Right lobe of liver (tissue), 6 donors: ENCODE data around the gene GPR15LG. TPM values are rescaled to one million over a fixed set of nuclear protein-coding genes. Genes with fewer than 3 reads are reported as not detected.
"Not testable (repeated sequence)": the region's sequence is repeated elsewhere in the genome, so short reads cannot be mapped to it uniquely, and the experiment has no call there.

ENCODE experiments used
- ATAC-seq, 4 donors: fragments of 200-7000 bp; cut with Tn5 transposase; one replicate each; pipeline ENCODE4 v1.9.1; 2020; ENCODE audit warnings: mild to moderate bottlenecking in 4 of 4, moderate library complexity in 4 of 4
- DNase-seq, 3 donors: peaks; one replicate each; pipeline ENCODE4 v3.0.0-alpha.2; 2020
- H3K27ac ChIP-seq, 3 donors: fragments of 200-600 bp; one replicate each; pipeline ENCODE4 v1.8.0; 2022
- H3K27me3 ChIP-seq, 2 donors: fragments of 200-600 bp; one replicate each; pipeline ENCODE4 v1.8.0; 2022
- H3K36me3 ChIP-seq, 4 donors: fragments of 200-600 bp; sonication (generic) in 1 of 4; one replicate each; pipeline versions ENCODE4 v1.5.1 to v1.8.0; 2017 to 2022; ENCODE audit warnings: control low read depth in 1 of 4
- H3K4me1 ChIP-seq, 4 donors: fragments of 200-600 bp; sonication (generic) in 1 of 4; one replicate each; pipeline versions ENCODE4 v1.5.1 to v1.8.0; 2017 to 2022; ENCODE audit warnings: control low read depth in 1 of 4
- H3K4me3 ChIP-seq, 3 donors: fragments of 200-600 bp; one replicate each; pipeline ENCODE4 v1.8.0; 2022
- H3K9me3 ChIP-seq, 4 donors: fragments of 200-600 bp; sonication (generic) in 1 of 4; one replicate each; pipeline versions ENCODE4 v1.5.1 to v1.8.0; 2017 to 2022; ENCODE audit warnings: control low read depth in 1 of 4
- POLR2A ChIP-seq: fragments of 450-650 bp; IDR thresholded peaks from one replicate; pipeline ENCODE4 v1.6.1; 2017; ENCODE audit warnings: antibody characterized with exemption, mild to moderate bottlenecking
- WGBS: methylation state at CpG from one replicate; pipeline ENCODE4 v1.1.6; 2018; ENCODE audit warnings: low coverage, low lambda C conversion rate; ENCODE audit not compliant: insufficient coverage; ENCODE audit errors: missing lambda C conversion rate; 5-methylcytosine and 5-hydroxymethylcytosine counted together
- intact Hi-C, 2 donors: fragments of 100-400 bp; cut with DNase I; formaldehyde crosslinking; loops; one replicate each; pipeline versions ENCODE4 v1.11.2 to v1.14.1; 2022
- total RNA-seq, 6 experiments: library from RNA; depleted of rRNA in 2 of 6; stranded (reverse); fragments of >200 nt in 2 of 6; fragmentation: NEBNext Ultra II Directional in 3 of 6; extraction: Animal tissue kit (Norgen Biotek cat#: 25700) in 3 of 6; gene quantifications; one replicate each; pipeline versions ENCODE4 v1.1.0 to v1.2.4, GENCODE V29; 2016 to 2023
- TF ChIP-seq, protein P1 (sequence below), 4 donors: fragments of 200-600 bp in 3 of 4; fragments of 450-650 bp in 1 of 4; IDR thresholded peaks; one replicate each; pipeline versions ENCODE4 v1.5.1 to v1.8.0; 2016 to 2022; ENCODE audit warnings: antibody characterized with exemption in 4 of 4, mild to moderate bottlenecking in 2 of 4
- donor health status: DM: no; HTN: yes; CAD: no.
- donor health status: DM: no; HTN: no; CAD: no.
- donor health status: DM: no; HTN: no; CAD: no.
- donor health status: DM: no; HTN: yes; CAD: no.
- donor health status: DM: no; HTN: yes; CAD: no.

Gene GPR15LG
- total RNA-seq, 6 experiments from 2014 or later: not detected

DNA sequence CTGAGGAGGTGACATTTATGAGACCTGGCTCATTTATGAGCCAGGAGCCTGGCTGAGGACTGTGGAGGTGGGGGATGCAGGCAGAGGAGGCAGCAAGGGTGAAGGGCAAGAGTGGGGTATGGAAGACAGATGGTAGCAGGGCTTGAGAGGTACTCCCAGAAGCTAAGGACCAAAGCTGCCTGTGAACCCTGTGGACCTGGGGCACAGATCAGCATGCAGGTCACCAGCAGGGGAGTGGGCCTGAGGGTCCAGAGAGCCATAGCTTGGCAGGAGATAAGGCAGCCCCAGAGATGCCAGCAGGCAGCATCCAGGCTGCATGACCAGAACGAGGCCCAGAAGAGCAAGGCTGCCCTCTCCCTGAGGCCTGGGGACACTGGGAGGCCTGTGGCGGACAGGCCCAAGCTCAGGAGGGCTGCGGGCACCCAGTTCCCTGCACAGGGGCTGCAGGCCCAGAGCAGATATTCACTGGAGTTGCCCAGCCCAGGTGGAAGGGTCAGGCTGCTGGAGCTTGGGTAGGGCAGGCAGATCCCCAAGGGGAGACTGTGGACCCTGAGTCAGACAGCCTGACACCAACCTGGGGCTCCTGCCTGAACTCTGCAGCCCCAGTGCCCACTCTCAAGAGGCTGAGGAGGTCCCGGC is 3.4 kb downstream of the GPR15LG start:
- Histone ChIP-seq H3K27me3 (no peaks in the 10 kb centered on the region), H3K4me1 (no peaks in the 10 kb centered on the region), H3K4me3 (no peak overlapping the region), H3K27ac (no peak overlapping the region), H3K9me3 (no peaks in the 10 kb centered on the region), H3K36me3 (no peaks in the 10 kb centered on the region)
- no CpG with 5 or more reads among the region's 4 CpGs for WGBS
- ATAC-seq (peak in 2 of 4 donors; percentile 12 to 32), DNase-seq (no peak)
- TF ChIP-seq, protein P1, sequence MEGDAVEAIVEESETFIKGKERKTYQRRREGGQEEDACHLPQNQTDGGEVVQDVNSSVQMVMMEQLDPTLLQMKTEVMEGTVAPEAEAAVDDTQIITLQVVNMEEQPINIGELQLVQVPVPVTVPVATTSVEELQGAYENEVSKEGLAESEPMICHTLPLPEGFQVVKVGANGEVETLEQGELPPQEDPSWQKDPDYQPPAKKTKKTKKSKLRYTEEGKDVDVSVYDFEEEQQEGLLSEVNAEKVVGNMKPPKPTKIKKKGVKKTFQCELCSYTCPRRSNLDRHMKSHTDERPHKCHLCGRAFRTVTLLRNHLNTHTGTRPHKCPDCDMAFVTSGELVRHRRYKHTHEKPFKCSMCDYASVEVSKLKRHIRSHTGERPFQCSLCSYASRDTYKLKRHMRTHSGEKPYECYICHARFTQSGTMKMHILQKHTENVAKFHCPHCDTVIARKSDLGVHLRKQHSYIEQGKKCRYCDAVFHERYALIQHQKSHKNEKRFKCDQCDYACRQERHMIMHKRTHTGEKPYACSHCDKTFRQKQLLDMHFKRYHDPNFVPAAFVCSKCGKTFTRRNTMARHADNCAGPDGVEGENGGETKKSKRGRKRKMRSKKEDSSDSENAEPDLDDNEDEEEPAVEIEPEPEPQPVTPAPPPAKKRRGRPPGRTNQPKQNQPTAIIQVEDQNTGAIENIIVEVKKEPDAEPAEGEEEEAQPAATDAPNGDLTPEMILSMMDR (IDR thresholded peaks at IDR 0.05): no peak
- TF ChIP-seq POLR2A: no peak
- intact Hi-C loops: no loop called here

DNA sequence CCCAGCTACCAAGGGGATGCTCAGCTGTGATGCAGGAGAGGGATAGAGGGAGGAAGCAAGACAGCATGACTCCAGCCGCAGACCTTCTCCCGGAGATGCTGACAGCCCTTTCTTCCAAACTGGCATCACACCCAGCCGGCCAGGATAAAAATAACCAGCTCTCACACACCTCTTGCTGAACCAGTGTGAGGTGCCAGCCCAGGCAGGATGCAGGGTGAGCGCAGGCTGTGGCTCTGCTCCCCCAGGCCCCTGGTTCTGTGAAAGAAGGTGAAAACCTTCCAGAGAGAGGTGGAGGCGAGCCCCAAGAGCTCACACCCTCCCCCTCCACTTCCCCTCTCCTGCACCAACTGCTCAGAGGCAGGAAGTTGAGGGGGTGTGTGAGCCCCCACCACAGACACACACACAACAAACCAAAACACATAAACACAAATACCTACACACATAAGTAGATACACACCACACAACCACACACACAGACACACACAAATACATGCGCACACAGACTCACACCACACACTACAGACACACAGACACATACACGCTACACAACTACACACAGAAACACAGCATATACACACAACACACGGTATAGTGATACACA is 4.0 kb downstream of the GPR15LG start:
- peak in 1 of 3 donors; percentile 22 for DNase-seq
- 63% methylated on average over 4 of the region's 8 CpGs for WGBS

DNA sequence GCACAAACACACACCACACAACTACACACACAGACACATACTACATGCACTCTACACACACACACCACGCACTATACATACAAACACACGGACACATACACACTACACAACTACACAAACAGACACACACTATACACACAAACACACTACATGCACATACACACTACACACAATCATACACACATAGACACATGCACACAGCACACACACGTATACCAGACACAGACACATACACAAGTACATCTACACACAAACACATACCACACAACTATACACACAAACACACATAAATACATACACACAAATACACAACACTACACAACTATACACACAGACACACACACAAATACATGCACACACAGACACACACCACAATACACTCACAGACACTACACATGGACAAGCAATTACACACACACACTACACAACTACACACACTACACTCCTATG is 4.6 kb downstream of the GPR15LG start:
- Histone ChIP-seq H3K9me3 (no peaks in the 10 kb centered on the region), H3K4me3 (no peak overlapping the region), H3K27me3 (no peaks in the 10 kb centered on the region), H3K27ac (no peak overlapping the region), H3K4me1 (no peaks in the 10 kb centered on the region), H3K36me3 (no peaks in the 10 kb centered on the region)
- TF ChIP-seq, protein P1 (IDR thresholded peaks at IDR 0.05): no peak
- TF ChIP-seq POLR2A: no peak
- ATAC-seq (no peak), DNase-seq (no peak)
- intact Hi-C loops: no loop called here
- 71% methylated on average over 3 of the region's 3 CpGs for WGBS

More for the DNA sequence above, 4.0 kb downstream of the GPR15LG start:
- H3K4me3 ChIP-seq: no peak overlapping the region
- no peaks in the 10 kb centered on the region for H3K9me3 ChIP-seq
- H3K36me3 ChIP-seq: no peaks in the 10 kb centered on the region
- intact Hi-C loops: no loop called here
- peak; percentile 30 to 68 (median 64) for ATAC-seq
- H3K27ac ChIP-seq: no peak overlapping the region
- no peaks in the 10 kb centered on the region for H3K27me3 ChIP-seq
- no peak for TF ChIP-seq POLR2A
- TF ChIP-seq, protein P1 (IDR thresholded peaks at IDR 0.05): no peak
- no peaks in the 10 kb centered on the region for H3K4me1 ChIP-seq

DNA sequence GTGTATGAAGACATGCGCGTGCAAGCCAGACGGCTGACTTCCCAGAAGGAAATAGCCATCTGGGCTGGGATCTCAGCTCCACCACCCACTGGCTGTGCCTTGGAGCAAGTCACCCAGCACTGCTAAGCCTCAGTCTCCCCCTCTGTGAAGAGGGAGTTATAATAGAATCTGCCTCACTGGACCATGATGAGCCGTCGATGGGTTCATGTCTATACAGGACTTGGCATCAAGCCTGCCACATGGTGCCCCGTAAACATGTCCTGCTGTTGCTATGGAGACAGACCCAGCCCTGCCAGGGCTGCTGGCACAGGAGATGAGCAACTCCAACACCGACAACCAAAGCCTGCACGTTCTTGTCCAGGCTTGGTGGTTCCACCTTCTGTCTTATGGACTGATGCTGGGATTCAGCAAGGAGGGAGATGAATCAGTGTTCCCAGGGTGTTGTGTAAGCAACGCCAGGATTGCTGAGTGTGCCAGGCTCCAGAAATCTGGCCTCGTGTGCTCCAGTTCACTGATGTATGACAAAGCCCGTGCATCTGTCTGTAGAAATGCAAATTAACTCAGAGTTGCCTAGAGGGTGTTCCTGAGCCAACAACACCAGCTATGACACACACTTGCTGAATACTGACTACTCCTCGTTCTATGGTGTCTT is 5.6 kb downstream of the GPR15LG start:
- no peaks in the 10 kb centered on the region for H3K36me3 ChIP-seq
- H3K4me3 ChIP-seq: no peak overlapping the region
- whole genome bisulfite sequencing: 32% methylated on average over 4 of the region's 12 CpGs
- no peak for DNase-seq
- no peak overlapping the region for H3K27ac ChIP-seq
- no peaks in the 10 kb centered on the region for H3K9me3 ChIP-seq
- intact Hi-C loops: no loop called here
- no peak for ATAC-seq
- no peaks in the 10 kb centered on the region for H3K27me3 ChIP-seq
- TF ChIP-seq POLR2A: no peak
- TF ChIP-seq, protein P1 (IDR thresholded peaks at IDR 0.05): no peak
- H3K4me1 ChIP-seq: no peaks in the 10 kb centered on the region

DNA sequence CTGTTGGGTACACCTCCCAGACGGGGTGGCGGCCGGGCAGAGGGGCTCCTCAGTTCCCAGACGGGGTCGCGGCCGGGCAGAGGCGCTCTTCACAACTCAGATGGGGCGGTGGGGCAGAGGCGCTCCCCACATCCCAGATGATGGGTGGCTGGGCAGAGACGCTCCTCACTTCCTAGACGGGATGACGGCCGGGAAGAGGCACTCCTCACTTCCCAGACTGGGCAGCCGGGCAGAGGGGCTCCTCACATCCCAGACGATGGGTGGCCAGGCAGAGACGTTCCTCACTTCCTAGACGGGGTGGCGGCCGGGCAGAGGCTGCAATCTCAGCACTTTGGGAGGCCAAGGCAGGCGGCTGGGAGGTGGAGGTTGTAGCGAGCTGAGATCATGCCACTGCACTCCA is 6.8 kb downstream of the GPR15LG start:
- not testable (repeated sequence) for H3K4me3 ChIP-seq, DNase-seq

More for the DNA sequence above, 6.8 kb downstream of the GPR15LG start:
- H3K27me3 ChIP-seq, H3K27ac ChIP-seq, H3K4me1 ChIP-seq, H3K9me3 ChIP-seq, ATAC-seq, intact Hi-C loops, H3K36me3 ChIP-seq: not testable (repeated sequence)
- 96% methylated on average over 3 of the region's 22 CpGs for whole genome bisulfite sequencing
